HG02610 (cell line): ENCODE measurements around the gene RNF126.

ENCODE experiments used
- ATAC-seq: cut with Tn5 transposase; IDR thresholded peaks from one replicate; pipeline ENCODE4 v1.9.1; 2021; ENCODE audit warnings: mild to moderate bottlenecking, moderate library complexity; ENCODE audit not compliant: unreplicated experiment

RNF126 gene

DNA sequence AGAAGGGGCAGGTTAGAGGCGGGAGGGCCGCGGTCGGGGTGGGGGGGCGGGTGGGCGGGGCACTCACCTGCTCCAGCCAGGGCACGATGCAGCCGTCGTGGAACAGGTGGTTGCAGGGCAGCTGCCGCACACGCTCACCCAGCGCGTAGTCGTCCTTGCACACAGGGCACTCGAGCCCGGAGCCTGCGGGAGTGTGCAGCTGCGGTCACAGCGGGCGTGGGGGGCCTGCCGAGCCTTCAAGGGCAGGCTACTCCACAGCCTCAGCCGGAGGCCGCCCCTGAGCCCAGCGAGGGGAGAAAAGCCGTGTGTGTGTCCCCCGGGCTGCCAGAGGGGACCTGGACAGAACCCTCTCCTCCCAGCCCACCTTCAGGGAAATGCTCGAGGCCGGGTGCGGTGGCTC is 14.7 kb downstream of the RNF126 start:
- no peak for ATAC-seq

DNA sequence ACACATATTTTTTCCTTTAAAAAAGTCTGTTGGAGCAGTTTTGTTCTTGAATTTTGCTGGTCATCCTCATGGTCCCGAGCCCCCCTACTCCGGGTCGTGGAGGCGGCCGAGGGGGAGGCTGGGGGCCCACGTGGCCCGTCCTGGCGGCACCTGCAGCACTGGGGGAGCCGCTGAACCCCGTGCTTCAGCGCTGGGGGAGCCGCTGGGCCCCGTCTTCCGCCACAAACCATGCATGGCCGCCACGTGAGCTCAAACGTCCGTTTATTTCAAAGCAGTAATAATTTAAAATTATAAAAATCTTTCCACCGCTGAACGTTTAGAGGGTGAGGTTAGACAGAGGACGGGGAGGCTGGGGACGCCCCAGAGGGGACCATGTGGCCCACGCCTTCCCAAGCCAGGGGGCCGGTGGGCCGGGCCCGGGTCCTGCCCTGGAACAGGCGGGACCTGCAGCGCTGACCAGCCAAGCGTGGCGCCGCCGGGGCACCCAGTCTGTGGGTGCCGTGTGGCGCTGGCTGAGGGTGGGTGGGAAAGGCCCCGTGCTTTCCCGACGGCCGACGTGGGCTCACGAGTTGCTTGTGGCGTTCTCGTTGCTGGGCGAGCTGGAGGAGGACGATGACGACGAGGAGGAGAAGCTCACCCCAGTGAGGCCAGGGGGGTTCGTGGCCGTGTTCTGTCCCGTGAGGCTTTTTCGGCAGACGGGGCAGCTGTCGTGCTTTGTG is 15.3 kb downstream of the RNF126 start:
- ATAC-seq, result no peak

DNA sequence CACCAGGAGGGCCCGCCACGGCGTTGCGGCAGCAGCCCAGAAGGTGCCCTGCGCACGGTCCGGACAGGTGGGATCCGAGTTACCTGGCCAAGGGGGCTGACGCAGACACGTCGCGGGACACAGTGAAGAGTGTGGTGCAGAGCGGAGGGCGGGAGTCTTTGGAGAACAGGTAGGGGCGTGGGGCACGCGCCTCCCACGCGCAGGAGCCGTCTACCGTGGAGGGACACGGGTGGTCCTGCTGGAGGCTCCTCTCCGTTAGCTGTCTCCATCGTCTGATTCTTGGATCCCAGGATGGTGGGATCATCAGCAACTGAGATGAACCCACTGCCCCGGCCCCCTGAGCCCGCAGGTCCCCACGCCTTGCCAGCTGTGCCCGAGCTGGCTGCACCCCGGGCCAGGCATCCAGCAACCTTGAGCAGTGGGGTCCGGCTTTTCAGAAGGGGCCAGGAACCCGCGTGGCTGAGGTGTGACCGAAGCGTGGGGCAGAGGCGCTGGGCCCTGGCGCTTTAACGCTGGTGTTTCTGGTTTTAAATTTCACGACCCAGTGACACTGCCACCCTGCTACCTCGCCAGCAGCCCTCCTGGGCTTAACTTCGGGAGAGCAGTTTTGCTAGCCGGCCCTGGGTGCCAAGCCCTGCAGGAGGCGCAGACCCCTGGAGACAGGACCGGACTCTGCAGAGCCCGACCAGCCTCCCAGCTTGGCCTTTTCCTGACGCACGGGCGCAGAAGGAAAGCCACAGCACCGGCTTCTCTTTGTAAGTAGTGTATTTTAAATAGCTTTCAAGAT is 16.0 kb downstream of the RNF126 start:
- ATAC-seq, result no peak

DNA sequence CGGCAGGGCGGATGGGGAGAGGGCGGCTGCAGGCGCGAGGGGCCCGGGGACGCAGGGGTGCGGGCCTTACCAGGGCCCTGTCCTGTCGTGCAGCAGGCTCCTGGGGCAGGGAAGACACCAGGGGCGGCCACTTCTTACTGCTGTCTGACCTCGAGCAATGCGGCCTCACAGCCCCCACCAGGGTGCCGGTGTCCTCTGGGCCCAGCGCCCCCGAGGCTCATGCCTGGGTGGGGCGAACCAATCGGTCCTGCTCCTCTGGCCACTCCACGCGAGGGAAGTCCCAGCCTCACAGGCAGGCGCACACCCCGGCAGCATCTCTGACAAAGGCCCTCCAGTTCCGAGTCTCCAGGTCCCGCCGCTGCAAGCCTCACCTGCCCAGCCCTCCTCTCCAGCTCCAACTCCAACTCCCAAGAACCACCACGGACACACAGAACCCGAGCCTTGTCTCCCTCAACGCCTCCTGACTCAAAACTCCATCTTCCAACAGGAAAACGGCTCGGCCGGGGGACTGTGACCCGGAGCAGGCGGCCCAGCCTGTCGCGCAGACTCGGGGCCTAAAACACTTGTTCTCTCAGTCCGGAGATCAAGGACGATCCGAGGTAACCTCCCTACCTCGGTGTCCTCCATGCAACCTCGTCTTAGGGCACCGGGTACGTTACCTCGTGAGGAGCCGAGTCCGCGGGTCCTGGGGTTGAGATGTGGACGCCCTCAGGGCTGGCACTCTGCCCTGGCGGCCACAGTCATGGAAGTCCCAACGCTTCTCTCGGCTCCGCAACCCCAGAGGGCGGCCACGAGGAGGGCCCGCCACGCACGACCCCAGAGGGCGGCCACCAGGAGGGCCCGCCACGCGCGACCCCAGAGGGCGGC is 16.9 kb downstream of the RNF126 start:
- no peak for ATAC-seq

DNA sequence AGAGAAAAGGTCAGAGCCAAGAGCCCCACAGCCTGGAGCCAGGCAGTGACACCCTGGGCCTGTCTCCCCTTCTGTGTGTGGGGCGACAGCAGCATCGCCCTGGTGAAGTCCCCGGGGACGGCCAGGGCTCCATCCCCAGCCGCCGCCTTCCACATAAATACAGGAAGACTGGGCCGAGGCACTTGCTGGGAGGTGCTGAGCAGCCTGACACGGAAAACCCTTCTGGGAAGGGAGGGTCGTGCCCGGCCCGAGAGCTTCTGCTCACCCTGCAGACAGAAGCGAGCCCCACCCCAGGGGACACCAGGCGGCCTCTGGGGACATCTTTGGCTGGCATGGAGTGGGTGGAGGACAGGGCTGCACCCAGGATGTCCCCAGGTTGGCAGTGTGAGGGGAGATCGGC is 18.2 kb downstream of the RNF126 start:
- no peak for ATAC-seq

DNA sequence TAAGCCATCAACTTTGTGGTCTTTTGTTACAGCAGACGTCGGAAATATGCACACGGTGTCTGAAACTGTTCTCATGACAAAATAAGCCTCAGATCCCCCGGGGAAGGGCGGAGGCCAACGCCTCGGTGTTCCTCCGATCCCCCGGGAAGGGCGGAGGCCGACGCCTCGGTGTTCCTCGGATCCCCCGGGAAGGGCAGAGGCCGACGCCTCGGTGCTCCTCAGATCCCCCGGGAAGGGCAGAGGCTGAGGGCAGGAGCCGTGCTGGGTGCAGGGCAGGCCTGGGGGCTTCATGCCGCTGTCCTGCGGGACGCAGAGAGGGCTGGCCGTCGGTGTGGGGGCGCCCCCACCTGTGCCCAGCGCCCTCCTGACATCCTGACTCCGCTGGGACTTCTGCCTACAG is 18.7 kb downstream of the RNF126 start:
- ATAC-seq, result no peak

DNA sequence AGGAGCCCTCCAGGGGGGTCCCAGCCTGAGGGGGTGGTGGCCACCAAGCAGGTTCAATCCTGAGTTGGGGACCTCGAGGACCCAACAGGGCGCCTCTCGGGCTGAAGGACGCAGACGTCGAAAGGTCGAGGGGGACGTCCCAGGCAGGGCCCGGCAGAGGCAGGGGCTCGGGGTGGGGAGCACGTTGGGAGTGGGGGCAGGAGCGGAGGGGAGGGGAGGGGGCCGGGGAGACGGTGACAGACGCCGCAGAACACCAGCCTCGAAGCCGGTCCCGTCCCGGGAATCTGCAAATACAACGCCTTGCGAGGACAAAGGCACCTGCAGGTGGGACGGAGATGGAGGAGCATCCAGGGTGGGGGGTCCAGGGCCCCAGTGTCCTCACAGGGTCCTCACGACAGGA is 19.3 kb downstream of the RNF126 start:
- no peak for ATAC-seq

DNA sequence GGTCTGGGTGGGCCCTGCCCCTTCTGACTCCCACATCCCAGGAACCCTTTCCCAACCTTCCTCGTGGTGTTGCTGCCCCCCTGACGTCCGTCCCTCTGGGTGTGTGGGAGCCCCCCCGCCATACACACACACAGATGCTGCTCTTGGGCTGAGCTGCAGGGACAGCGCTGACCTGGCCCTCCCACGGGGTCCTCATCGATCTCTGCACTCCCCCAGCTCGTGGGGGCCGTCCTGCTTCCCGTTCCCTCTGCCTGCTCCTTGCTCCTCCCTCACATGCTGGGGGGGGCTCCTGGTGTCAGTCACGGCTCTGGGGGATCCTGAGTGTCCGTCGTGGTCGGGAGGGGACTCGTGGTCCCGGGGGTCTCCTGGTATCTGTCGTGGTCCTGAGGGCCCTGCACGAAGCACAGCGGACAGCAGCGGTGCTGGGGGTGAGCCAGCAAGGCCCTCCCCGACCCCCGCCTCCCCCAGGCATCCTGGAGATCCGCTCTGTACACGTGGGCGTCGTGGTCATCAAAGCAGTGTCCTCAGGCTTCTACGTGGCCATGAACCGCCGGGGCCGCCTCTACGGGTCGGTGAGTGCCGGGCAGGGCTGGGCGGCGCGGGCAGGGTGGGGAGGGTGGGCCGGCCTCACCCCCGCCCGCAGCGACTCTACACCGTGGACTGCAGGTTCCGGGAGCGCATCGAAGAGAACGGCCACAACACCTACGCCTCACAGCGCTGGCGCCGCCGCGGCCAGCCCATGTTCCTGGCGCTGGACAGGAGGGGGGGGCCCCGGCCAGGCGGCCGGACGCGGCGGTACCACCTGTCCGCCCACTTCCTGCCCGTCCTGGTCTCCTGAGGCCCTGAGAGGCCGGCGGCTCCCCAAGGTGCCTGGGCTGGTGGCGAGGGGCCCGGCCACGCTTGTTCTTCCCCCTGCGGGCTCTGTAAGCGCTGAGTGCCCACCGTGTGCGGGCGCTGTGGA is 20.0 kb downstream of the RNF126 start:
- no peak for ATAC-seq

DNA sequence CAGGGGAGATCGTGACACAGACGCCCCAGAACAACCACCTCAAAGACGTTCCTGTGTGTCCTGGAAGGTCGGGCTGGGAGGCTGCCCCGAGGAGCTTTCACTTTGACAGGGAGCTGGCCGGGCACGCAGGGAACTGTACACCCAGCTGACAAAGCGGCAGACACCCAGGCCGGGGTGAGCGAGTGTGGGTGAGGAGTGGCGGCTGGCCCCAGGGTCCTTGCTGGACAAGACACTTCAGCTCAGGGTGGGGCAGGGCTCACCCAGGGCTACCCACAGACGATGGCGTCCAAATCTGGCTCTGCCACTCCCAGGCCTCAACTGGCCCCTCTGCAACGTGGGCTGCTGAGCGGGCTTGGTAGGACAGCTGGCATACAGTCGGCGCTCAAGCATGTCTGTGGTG is 21.3 kb downstream of the RNF126 start:
- ATAC-seq, result no peak

DNA sequence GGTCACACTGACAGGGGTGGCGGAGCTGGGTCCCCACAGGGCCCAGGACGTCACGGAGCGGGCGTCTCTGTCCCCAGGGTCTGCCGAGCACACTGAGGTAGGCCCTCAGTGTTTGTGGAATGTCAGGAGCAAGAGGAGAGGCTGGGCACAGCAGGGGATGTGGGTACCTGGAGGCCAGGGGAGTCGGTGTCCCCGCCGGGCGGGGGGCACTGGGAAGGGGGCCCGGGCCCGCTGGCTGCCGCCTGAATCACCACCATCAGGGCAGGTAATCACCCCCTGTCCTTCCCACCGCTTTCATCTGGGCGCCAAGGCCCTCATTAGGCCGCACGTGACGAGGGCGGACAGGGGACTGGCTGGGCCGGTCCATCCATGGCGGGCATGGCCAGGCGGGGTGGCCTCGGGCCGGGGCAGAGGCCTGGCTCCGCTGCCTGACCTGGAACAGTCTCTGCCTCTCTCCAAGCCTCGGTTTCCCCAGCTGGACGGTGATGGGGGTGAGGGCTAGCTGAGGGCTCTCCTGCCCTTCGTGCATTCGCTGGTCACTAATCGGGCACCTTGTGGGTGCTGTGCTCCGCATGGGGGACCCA is 22.3 kb downstream of the RNF126 start:
- ATAC-seq, result no peak

DNA sequence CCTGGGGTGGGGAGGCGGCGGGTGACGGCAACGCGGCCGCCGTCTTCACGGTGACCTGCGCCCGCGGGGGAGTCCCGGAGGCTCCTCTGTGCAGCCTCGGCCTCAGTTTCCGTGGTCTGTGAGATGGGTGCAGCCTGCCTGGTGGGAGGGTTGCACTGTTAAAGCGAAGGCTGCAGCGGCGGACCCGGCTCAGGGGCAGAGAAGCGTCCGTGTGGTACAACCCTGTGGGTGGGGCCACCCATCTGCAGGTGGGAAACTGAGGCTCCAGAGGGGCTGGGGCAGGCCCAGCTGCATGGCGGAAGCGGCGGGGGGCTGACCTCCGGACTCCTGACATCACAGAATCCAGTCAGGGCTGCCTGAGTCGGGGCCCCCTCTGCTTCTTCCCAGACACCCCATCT is 22.9 kb downstream of the RNF126 start:
- no peak for ATAC-seq

DNA sequence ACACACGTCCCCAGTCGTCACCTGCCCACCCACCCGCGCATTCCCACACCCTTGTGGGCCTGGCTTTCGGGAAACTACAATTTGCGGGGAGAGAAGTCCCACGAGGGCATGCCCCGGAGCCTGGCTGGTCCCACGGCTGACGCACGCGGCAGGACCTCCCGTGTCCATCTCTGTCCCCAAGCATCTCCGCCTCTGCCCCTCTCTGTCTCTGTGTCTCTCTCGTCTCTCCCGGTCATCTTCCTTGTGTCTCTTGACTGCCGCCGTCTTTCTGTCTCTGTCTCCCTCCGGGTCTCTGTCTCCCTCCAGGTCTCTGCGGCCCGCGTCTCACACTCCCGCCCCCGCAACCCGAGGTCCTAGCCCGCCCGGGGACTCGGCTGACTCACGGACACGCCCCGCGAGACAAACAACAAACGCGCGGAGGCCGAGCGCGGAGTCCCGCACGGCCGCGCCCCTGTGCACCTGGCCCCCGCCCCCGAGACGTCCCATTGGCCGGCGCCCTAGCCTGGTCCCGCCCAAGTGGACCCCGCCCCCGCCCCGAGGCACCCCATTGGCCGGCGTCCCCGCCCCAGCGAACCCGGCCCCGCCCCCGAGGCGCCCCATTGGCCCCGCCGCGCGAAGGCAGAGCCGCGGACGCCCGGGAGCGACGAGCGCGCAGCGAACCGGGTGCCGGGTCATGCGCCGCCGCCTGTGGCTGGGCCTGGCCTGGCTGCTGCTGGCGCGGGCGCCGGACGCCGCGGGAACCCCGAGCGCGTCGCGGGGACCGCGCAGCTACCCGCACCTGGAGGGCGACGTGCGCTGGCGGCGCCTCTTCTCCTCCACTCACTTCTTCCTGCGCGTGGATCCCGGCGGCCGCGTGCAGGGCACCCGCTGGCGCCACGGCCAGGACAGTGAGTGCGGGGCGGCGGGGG is 23.5 kb downstream of the RNF126 start, which contains the start of gene FGF22:
Gene FGF22 (plus strand): TSS at position 627 of the 908 bp plus-strand sequence. CDS start 47 bp downstream, at position 674.
- ATAC-seq, result peak; percentile 39

DNA sequence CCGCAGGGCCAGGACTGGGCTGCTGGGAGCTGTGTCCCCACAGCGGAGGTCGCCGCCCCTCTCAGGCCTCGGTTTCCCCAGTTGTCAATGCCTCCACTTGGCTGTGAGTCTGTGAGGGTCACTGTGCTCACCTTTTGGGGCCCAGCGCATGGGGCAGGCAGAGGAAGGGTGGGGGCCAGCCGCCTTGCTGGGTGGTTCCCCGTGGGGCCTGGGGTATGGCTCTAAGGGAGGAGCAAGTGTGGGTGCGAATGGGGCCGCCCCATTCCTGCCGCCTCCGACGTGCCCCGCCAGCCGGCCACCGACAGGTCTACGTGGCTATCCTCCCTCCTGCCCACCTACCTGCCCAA is 24.1 kb downstream of the RNF126 start:
- ATAC-seq, result no peak

DNA sequence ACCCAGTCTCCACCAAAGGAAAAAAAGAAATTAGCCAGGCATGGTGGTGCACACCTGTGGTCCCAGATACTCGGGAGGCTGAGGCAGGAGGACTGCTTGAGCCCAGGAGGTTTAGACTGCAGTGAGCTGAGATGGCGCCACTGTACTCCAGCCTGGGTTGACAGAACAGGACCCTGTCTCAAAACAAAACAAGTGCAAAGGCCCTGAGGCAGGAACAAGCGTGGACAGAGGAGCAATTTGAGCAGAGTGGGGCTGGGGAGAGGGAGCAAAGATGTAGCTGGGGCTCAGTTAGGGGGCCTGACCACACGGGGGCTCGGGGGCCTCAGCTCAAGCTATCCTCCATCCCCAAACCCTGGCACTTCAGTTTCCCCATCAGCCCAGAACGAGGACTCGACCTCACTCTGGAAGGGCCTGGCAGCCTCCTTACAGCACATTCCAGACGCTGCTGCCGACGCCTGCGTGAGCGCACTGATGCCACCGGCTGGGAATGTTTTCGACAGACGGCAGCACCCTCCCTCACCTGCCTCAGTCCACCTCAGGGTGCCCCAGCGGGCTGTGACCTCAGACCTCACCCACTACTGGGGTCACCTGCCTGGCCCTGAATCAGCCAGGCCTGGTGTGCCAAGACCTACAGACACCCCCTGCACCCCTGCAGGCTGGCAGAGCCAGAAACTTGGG is 27.9 kb downstream of the RNF126 start:
- ATAC-seq, result no peak

DNA sequence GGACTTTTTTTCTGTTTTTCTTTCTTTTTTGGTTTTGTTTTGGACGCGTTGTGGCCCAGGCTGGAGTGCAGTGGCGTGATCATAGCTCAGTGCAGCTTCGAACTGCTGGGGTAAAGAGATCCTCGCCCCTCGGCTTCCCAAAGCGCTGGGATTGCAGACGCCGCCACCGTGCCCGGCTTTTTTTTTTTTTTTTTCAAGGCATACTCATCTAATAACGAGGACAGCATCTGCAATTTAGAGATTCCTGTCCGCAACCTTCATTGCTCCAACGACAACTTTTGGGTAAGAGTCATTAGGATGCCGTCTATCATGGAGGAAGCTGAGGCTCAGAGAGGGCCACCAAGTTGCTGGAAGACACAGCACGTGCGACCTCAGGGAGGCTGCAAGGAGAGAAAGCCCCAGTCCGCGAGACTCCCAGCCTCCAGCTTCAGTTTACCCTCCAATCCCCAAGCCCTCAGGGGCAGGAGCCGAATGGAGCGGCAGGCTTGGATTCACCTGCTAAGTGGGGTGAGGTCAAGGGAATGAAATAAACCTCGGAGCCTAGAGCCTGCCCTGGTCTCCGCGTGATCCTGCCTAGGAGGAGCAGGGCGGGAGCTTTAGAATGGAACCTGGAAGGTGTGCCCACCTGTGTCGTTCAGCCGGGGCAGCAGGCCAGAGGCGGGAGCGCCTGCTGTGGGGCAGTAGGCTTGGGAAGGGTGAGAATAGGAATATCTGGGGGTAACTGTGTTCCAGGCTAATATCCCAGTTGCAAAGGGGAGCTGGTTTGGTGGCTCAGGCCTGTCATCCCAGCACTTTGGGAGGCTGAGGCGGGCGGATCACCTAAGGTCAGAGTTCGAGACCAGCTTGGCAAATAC is 29.0 kb downstream of the RNF126 start:
- no peak for ATAC-seq

DNA sequence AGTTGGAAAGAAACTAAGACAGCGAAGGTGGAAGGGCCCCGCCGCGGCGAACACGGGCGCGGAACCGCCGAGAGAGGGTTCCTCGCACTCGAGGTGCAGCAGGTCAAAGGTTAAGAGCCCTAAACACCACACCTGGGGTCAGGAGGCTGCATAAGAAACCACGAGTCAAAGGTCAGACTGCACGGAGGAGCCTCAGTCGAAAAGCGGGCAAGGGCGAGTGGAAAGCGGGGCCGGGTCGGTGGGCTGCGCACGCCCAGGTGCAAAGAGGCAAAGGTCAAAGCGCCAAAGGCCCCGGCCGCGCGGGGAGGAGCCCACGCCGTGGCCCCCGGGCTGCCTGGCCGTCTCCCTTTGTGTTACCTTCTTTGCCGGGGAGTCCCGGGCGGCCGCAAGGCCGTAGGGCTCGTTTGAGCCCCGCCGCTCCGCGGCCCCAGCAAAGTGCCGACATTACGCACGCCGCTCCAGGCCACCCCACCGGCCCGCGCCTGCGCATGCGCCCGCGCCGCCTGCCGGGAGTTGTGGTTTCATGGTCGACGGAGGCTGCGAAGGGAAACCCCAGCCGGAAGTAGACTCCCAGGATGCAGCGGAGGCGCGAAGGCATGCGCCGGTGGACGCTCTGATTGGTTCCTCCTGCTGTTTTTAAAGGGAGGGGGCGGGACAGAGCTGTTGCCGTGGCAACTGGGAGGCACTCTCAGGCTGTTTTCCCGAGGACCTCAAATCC is 29.8 kb downstream of the RNF126 start, which contains the start of gene POLRMT:
Gene POLRMT (minus strand): TSS at position 470 of the 718 bp plus-strand sequence. CDS start 25 bp downstream, at position 445.
- peak; percentile 81 for ATAC-seq
